RWPE2 (cell line): Measurements from ENCODE around the gene CRTC3.
"Not testable (repeated sequence)": the region's sequence is repeated elsewhere in the genome, so short reads cannot be mapped to it uniquely, and the experiment has no call there.

ENCODE experiments used
- ATAC-seq: fragments of 200-7000 bp; cut with Tn5 transposase; 3 replicates; pipeline ENCODE4 v1.9.1; 2021; ENCODE audit warnings: low read depth
- DNase-seq: peaks from one replicate; pipeline ENCODE4 v3.0.0-alpha.2; 2020; ENCODE audit warnings: low spot score
- H3K27ac ChIP-seq: fragments of 450-650 bp; 2 replicates; pipeline ENCODE4 v1.5.1; 2017; ENCODE audit warnings: mild to moderate bottlenecking; ENCODE audit not compliant: poor library complexity, severe bottlenecking
- H3K27me3 ChIP-seq: fragments of 250-450 bp; sonication (Bioruptor Pico); 2 replicates; pipeline ENCODE4 v1.5.1; 2021; ENCODE audit warnings: mild to moderate bottlenecking, moderate library complexity; ENCODE audit not compliant: insufficient read depth, poor library complexity, severe bottlenecking
- H3K36me3 ChIP-seq: fragments of 250-450 bp; sonication (Bioruptor Pico); 2 replicates; pipeline ENCODE4 v1.5.1; 2020; ENCODE audit warnings: low read depth, mild to moderate bottlenecking, moderate library complexity
- H3K4me1 ChIP-seq: fragments of 250-450 bp; sonication (Bioruptor Pico); 2 replicates; pipeline ENCODE4 v1.5.1; 2021; ENCODE audit warnings: mild to moderate bottlenecking, moderate library complexity; ENCODE audit not compliant: insufficient read depth, poor library complexity, severe bottlenecking
- H3K4me3 ChIP-seq: fragments of 250-450 bp; sonication (Bioruptor Pico); 2 replicates; pipeline ENCODE4 v1.5.1; 2021; ENCODE audit warnings: mild to moderate bottlenecking, moderate library complexity; ENCODE audit not compliant: severe bottlenecking
- H3K9me3 ChIP-seq: fragments of 250-450 bp; sonication (Bioruptor Pico); 2 replicates; pipeline ENCODE4 v1.5.1; 2021; ENCODE audit warnings: mild to moderate bottlenecking, moderate library complexity; ENCODE audit not compliant: severe bottlenecking
- CTCF ChIP-seq: fragments of 450-650 bp; IDR thresholded peaks from one replicate; pipeline ENCODE4 v1.5.1; 2017; ENCODE audit warnings: mild to moderate bottlenecking, moderate library complexity; ENCODE audit not compliant: poor library complexity, severe bottlenecking

CRTC3 gene

GRCh38 chr15:90633360-90633759 lies 103.6 kb downstream of the CRTC3 start:
- no peaks in the 10 kb centered on the region for H3K9me3 ChIP-seq

GRCh38 chr15:90636993-90637392 lies 107.3 kb downstream of the CRTC3 start:
- not testable (repeated sequence) for DNase-seq, H3K9me3 ChIP-seq, ATAC-seq, H3K4me3 ChIP-seq, H3K27me3 ChIP-seq, H3K27ac ChIP-seq, H3K4me1 ChIP-seq
- peaks cover 52% of the 10 kb centered on the region for H3K36me3 ChIP-seq

More at GRCh38 chr15:90633360-90633759, 103.6 kb downstream of the CRTC3 start:
- Histone ChIP-seq H3K27ac (no peak overlapping the region), H3K36me3 (peaks cover 63% of the 10 kb centered on the region), H3K4me3 (no peak overlapping the region), H3K4me1 (no peaks in the 10 kb centered on the region), H3K27me3 (no peaks in the 10 kb centered on the region)
- no peak for TF ChIP-seq CTCF
- ATAC-seq = no peak
- DNase-seq = no peak

GRCh38 chr15:90637693-90638092 lies 108.0 kb downstream of the CRTC3 start:
- no peak overlapping the region for H3K27ac ChIP-seq
- ATAC-seq = no peak
- no peaks in the 10 kb centered on the region for H3K9me3 ChIP-seq
- no peak for TF ChIP-seq CTCF
- H3K4me1 ChIP-seq = no peaks in the 10 kb centered on the region
- DNase-seq = no peak
- peaks cover 45% of the 10 kb centered on the region for H3K36me3 ChIP-seq
- no peak overlapping the region for H3K4me3 ChIP-seq
- H3K27me3 ChIP-seq = no peaks in the 10 kb centered on the region

- H3K27me3 ChIP-seq = no peaks in the 10 kb centered on the region
- ATAC-seq = no peak
- H3K36me3 ChIP-seq = peaks cover 42% of the 10 kb centered on the region
- H3K27ac ChIP-seq = no peak overlapping the region
- H3K9me3 ChIP-seq = no peaks in the 10 kb centered on the region
- no peak for TF ChIP-seq CTCF
- no peak for DNase-seq
- no peak overlapping the region for H3K4me3 ChIP-seq
- no peaks in the 10 kb centered on the region for H3K4me1 ChIP-seq
Observed at GRCh38 chr15:90638201-90638691, 108.5 kb downstream of the CRTC3 start.

- Histone ChIP-seq H3K9me3 (no peaks in the 10 kb centered on the region), H3K4me1 (no peaks in the 10 kb centered on the region), H3K36me3 (peaks cover 37% of the 10 kb centered on the region), H3K4me3 (no peak overlapping the region), H3K27me3 (no peaks in the 10 kb centered on the region), H3K27ac (no peak overlapping the region)
- TF ChIP-seq CTCF = no peak
- DNase-seq (no peak), ATAC-seq (no peak)
Observed at GRCh38 chr15:90638963-90639362, 109.2 kb downstream of the CRTC3 start.
